H1 (cell line): ENCODE data around the gene ZNF177. TPM values are rescaled to one million over a fixed set of nuclear protein-coding genes. Genes with fewer than 3 reads are reported as not detected.

Experiments used
- CTCF ChIA-PET: fragments of 300-600 bp; sonication (Branson Sonifier 250); formaldehyde crosslinking; loops from one replicate; lab custom pipeline; 2021; ENCODE audit not compliant: partially characterized antibody; lab: Charles Lee
- POLR2A ChIA-PET: fragments of 300-600 bp; sonication (Branson Sonifier 250); formaldehyde crosslinking; loops from one replicate; lab custom pipeline; 2021; ENCODE audit warnings: inconsistent platforms; ENCODE audit not compliant: partially characterized antibody; lab: Charles Lee
- DNase-seq, 2 experiments: peaks; one replicate each; pipeline versions ENCODE4 v3.0.0 to v3.0.0-alpha.2; 2010 to 2022; ENCODE audit warnings: low spot score in 2 of 2, low read depth in 1 of 2, mixed read lengths in 1 of 2
- FAIRE-seq: peaks from 2 replicates; lab custom pipeline; 2011; peaks lifted over from hg19 to GRCh38; lab: Jason Lieb, UNC
- H2AFZ ChIP-seq: 2 replicates; pipeline ENCODE4 v1.8.1; 2012; ENCODE audit warnings: low read length, inconsistent platforms
- H2AK5ac ChIP-seq: 2 replicates; pipeline ENCODE4 v1.6.1; 2013; ENCODE audit warnings: low read depth, low read length
- H2BK120ac ChIP-seq: replicated peaks from 2 replicates; pipeline ENCODE3; 2013; ENCODE audit warnings: low read depth, low read length, inconsistent platforms
- H2BK12ac ChIP-seq: 2 replicates; pipeline ENCODE4 v1.6.1; 2013; ENCODE audit warnings: low read depth, low read length
- H2BK15ac ChIP-seq: 2 replicates; pipeline ENCODE4 v1.6.1; 2013; ENCODE audit warnings: low read length
- H2BK20ac ChIP-seq: 2 replicates; pipeline ENCODE4 v1.6.1; 2013; ENCODE audit warnings: low read length
- H2BK5ac ChIP-seq: 2 replicates; pipeline ENCODE4 v1.6.1; 2013; ENCODE audit warnings: low read depth, low read length
- H3K14ac ChIP-seq: 2 replicates; pipeline ENCODE4 v1.6.1; 2013; ENCODE audit warnings: inconsistent platforms; ENCODE audit not compliant: insufficient read length
- H3K18ac ChIP-seq: 2 replicates; pipeline ENCODE4 v1.6.1; 2013; ENCODE audit warnings: low read length; ENCODE audit errors: extremely low read depth
- H3K23ac ChIP-seq: 2 replicates; pipeline ENCODE4 v1.6.1; 2013; ENCODE audit warnings: inconsistent platforms; ENCODE audit not compliant: insufficient read length
- H3K23me2 ChIP-seq: 2 replicates; pipeline ENCODE4 v1.6.1; 2013; ENCODE audit warnings: low read depth, low read length
- H3K27ac ChIP-seq: 2 replicates; pipeline ENCODE4 v1.6.1; 2011; ENCODE audit warnings: low read depth, low read length, inconsistent platforms
- H3K27me3 ChIP-seq, 4 experiments: replicated peaks in 1 of 4; 1 replicate in 1 of 4; 2 replicates in 3 of 4; pipeline versions ENCODE4 v1.6.1 to v1.8.1; 2011 to 2013; ENCODE audit warnings: low read length in 3 of 4, mild to moderate bottlenecking in 3 of 4, inconsistent platforms in 2 of 4, mixed read lengths in 2 of 4, moderate library complexity in 1 of 4; ENCODE audit not compliant: control insufficient read depth in 3 of 4, insufficient read depth in 3 of 4; ENCODE audit errors: extremely low read depth in 1 of 4
- H3K36me3 ChIP-seq, 4 experiments: 2 replicates each; pipeline versions ENCODE4 v1.6.1 to v1.8.1; 2011 to 2013; ENCODE audit warnings: mild to moderate bottlenecking in 4 of 4, low read length in 3 of 4, moderate library complexity in 2 of 4, control low read depth in 1 of 4, inconsistent platforms in 1 of 4; ENCODE audit not compliant: insufficient read depth in 4 of 4, control insufficient read depth in 2 of 4
- H3K4ac ChIP-seq: replicated peaks from 2 replicates; pipeline ENCODE3; 2013; ENCODE audit warnings: low read length, low read depth, mixed read lengths, inconsistent platforms; ENCODE audit not compliant: insufficient read length
- H3K4me1 ChIP-seq, 4 experiments: replicated peaks in 1 of 4; 1 replicate in 1 of 4; 2 replicates in 3 of 4; pipeline versions ENCODE4 v1.6.1 to v1.8.1; 2011 to 2013; ENCODE audit warnings: low read length in 3 of 4, inconsistent platforms in 2 of 4, mixed read lengths in 1 of 4; ENCODE audit not compliant: insufficient read depth in 4 of 4, control insufficient read depth in 3 of 4
- H3K4me2 ChIP-seq, 2 experiments: 2 replicates each; pipeline versions ENCODE4 v1.6.1 to v1.8.1; 2011 to 2013; ENCODE audit warnings: low read depth in 2 of 2, low read length in 2 of 2, control low read depth in 1 of 2, inconsistent platforms in 1 of 2, mild to moderate bottlenecking in 1 of 2; ENCODE audit not compliant: insufficient read depth in 1 of 2
- H3K4me3 ChIP-seq, 4 experiments: fragments of 200-600, 300-600 bp in 1 of 4; sonication (generic), shearing (Covaris generic), sonication (Bioruptor Twin) in 1 of 4; 2 replicates each; pipeline versions ENCODE4 v1.5.1 to v1.8.1; 2011 to 2016; ENCODE audit warnings: low read length in 4 of 4, low read depth in 3 of 4, control low read depth in 2 of 4, inconsistent platforms in 2 of 4, mild to moderate bottlenecking in 2 of 4, mixed read lengths in 1 of 4, moderate library complexity in 1 of 4; ENCODE audit not compliant: insufficient read depth in 2 of 4; ENCODE audit errors: extremely low read depth in 1 of 4
- H3K56ac ChIP-seq: replicated peaks from 2 replicates; pipeline ENCODE3; 2013; ENCODE audit warnings: low read depth, mild to moderate bottlenecking, mixed read lengths, low read length, inconsistent platforms; ENCODE audit not compliant: insufficient read length
- H3K79me1 ChIP-seq: 2 replicates; pipeline ENCODE4 v1.6.1; 2013; ENCODE audit warnings: low read depth, low read length, control low read depth
- H3K79me2 ChIP-seq, 2 experiments: 2 replicates each; pipeline versions ENCODE4 v1.6.1 to v1.8.1; 2012 to 2013; ENCODE audit warnings: low read length in 2 of 2, mild to moderate bottlenecking in 2 of 2, inconsistent platforms in 1 of 2; ENCODE audit not compliant: insufficient read depth in 2 of 2, control insufficient read depth in 1 of 2
- H3K9ac ChIP-seq, 4 experiments: replicated peaks in 1 of 4; 1 replicate in 1 of 4; 2 replicates in 3 of 4; pipeline versions ENCODE4 v1.6.1 to v1.8.1; 2011 to 2013; ENCODE audit warnings: low read depth in 3 of 4, low read length in 3 of 4, control low read depth in 2 of 4, mild to moderate bottlenecking in 2 of 4, moderate library complexity in 2 of 4, inconsistent platforms in 1 of 4; ENCODE audit errors: extremely low read depth in 1 of 4
- H3K9me3 ChIP-seq, 2 experiments: 2 replicates each; pipeline versions ENCODE4 v1.6.1 to v1.8.1; 2012 to 2013; ENCODE audit warnings: mild to moderate bottlenecking in 2 of 2, moderate library complexity in 2 of 2, control low read depth in 1 of 2, inconsistent platforms in 1 of 2, low read depth in 1 of 2, low read length in 1 of 2, mixed read lengths in 1 of 2; ENCODE audit not compliant: insufficient read depth in 2 of 2
- H4K20me1 ChIP-seq, 2 experiments: replicated peaks in 1 of 2; 2 replicates each; pipeline versions ENCODE3 to v1.8.1; 2011 to 2013; ENCODE audit warnings: inconsistent platforms in 2 of 2, low read length in 2 of 2, mild to moderate bottlenecking in 1 of 2; ENCODE audit not compliant: insufficient read depth in 2 of 2, control insufficient read depth in 1 of 2
- H4K5ac ChIP-seq: 2 replicates; pipeline ENCODE4 v1.6.1; 2013; ENCODE audit warnings: low read length, low read depth, mixed read lengths, inconsistent platforms; ENCODE audit not compliant: insufficient read length
- H4K8ac ChIP-seq: 2 replicates; pipeline ENCODE4 v1.8.0; 2013; ENCODE audit warnings: mild to moderate bottlenecking, moderate library complexity, low read length, inconsistent platforms; ENCODE audit not compliant: insufficient read depth; ENCODE audit errors: extremely low read depth
- H4K91ac ChIP-seq: replicated peaks from 2 replicates; pipeline ENCODE3; 2013; ENCODE audit warnings: low read length, mixed read lengths, inconsistent platforms; ENCODE audit not compliant: insufficient read length
- BCL11A ChIP-seq, 2 experiments: IDR thresholded peaks; one replicate each; pipeline ENCODE4 v1.6.1; 2011; ENCODE audit warnings: low read depth in 2 of 2, low read length in 2 of 2, mild to moderate bottlenecking in 2 of 2
- CBX8 ChIP-seq: fragments of 300-800, 300-1000 bp; sonication (generic); IDR thresholded peaks from 2 replicates; pipeline ENCODE4 v1.7.1; 2016; ENCODE audit warnings: low read depth, low read length, borderline replicate concordance
- CHD1 ChIP-seq: IDR thresholded peaks from 2 replicates; pipeline ENCODE4 v1.6.1; 2012; ENCODE audit warnings: low read depth, low read length, improper control_type of control experiment
- CTCF ChIP-seq, 3 experiments: IDR thresholded peaks; 1 replicate in 2 of 3; 2 replicates in 1 of 3; pipeline versions ENCODE4 v1.5.1 to v1.6.1; 2011; ENCODE audit warnings: low read length in 3 of 3, mild to moderate bottlenecking in 3 of 3, inconsistent platforms in 2 of 3, low read depth in 1 of 3, moderate library complexity in 1 of 3; ENCODE audit not compliant: insufficient read depth in 1 of 3; ENCODE audit errors: control extremely low read depth in 1 of 3
- EZH2 ChIP-seq: fragments of 200-600 bp; sonication (generic); IDR thresholded peaks from 2 replicates; pipeline ENCODE4 v1.7.1; 2012; ENCODE audit warnings: low read depth, mild to moderate bottlenecking, moderate library complexity, low read length, inconsistent platforms; ENCODE audit not compliant: severe bottlenecking
- FOSL1 ChIP-seq: IDR thresholded peaks from 2 replicates; pipeline ENCODE4 v1.6.1; 2011; ENCODE audit warnings: mild to moderate bottlenecking, low read depth, low read length, moderate library complexity; ENCODE audit not compliant: insufficient read depth
- MAFK ChIP-seq: IDR thresholded peaks from 2 replicates; pipeline ENCODE4 v1.6.1; 2012; ENCODE audit warnings: low read depth, mild to moderate bottlenecking, improper control_type of control experiment, low read length
- RNF2 ChIP-seq: fragments of 200-900, 300-1000 bp; sonication (generic); IDR thresholded peaks from 2 replicates; pipeline ENCODE4 v1.7.1; 2016; ENCODE audit warnings: borderline replicate concordance, low read depth, mild to moderate bottlenecking, antibody characterized with exemption, low read length; ENCODE audit not compliant: poor library complexity, severe bottlenecking; ENCODE audit errors: missing control alignments
- RXRA ChIP-seq: IDR thresholded peaks from 2 replicates; pipeline ENCODE4 v1.6.1; 2011; ENCODE audit warnings: low read depth, mild to moderate bottlenecking, low read length, moderate library complexity; ENCODE audit not compliant: insufficient read depth
- SIRT6 ChIP-seq: IDR thresholded peaks from one replicate; pipeline ENCODE4 v1.7.1; 2012; ENCODE audit warnings: low read length, inconsistent platforms
- SP2 ChIP-seq: IDR thresholded peaks from 2 replicates; pipeline ENCODE4 v1.6.1; 2012; ENCODE audit warnings: mild to moderate bottlenecking, low read length, inconsistent platforms
- WGBS, 2 experiments: shearing (Covaris generic) in 1 of 2; methylation state at CpG; one replicate each; pipeline versions ENCODE4 v1.1.6 to v1.1.7; 2013 to 2015; ENCODE audit warnings: low lambda C conversion rate in 2 of 2, mixed read lengths in 2 of 2, inconsistent platforms in 1 of 2, low coverage in 1 of 2, missing lambda C conversion rate in 1 of 2; ENCODE audit not compliant: insufficient replicate concordance in 2 of 2, insufficient coverage in 1 of 2, insufficient read length in 1 of 2; ENCODE audit errors: extremely low coverage in 1 of 2, missing lambda C conversion rate in 1 of 2; 5-methylcytosine and 5-hydroxymethylcytosine counted together
- polyA plus RNA-seq, 7 experiments: library from polyadenylated mRNA; depleted of rRNA in 3 of 7; stranded (reverse) in 5 of 7; unstranded in 2 of 7; fragments of >200 nt in 5 of 7; fragments of 200-250 nt in 2 of 7; gene quantifications; 1 replicate in 5 of 7; 2 replicates in 1 of 7; 4 replicates in 1 of 7; pipeline versions ENCODE4 v1.2.1 to v1.2.3, GENCODE V29; 2011 to 2013; ENCODE audit warnings: missing spikeins in 2 of 7, mixed read lengths in 2 of 7
- total RNA-seq: library from RNA; stranded (reverse); fragmentation: NEBNext Ultra II Directional; extraction: Animal tissue kit (Norgen Biotek cat#: 25700); gene quantifications from 2 replicates; pipeline ENCODE4 v1.2.1, GENCODE V29; 2021

ZNF177 gene
- total and polyA plus RNA-seq, 2 of the 8 experiments (the other 6 are each of a cell fraction or from before 2014, with no cell fraction given) = 3.1 to 5.9 TPM

DNA sequence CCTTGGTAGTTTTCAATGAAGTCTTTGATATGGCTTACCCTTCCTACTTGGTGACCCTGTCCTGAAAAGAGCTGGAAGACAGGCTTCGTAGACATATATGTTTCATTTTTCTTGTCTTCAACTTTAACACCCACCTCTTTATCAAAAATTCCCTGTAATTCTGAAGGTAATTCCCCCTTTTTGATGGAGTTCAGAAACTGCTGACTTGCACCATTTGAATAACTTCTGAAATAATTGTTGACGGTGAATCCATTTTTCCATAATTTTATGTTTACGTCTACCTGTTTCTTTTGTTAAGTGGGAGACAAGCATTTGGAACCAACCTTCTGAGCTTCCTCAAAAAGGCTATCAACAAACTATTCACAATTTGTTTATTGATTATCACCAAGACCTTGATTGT, 14.6 kb upstream of the ZNF177 start:
- DNase-seq (no peak), FAIRE-seq (no peak)
- no peaks in the 10 kb centered on the region for H3K23me2 ChIP-seq
- no peak overlapping the region for H4K5ac ChIP-seq
- H3K4me3 ChIP-seq = no peak overlapping the region
- H3K27me3 ChIP-seq = no peaks in the 10 kb centered on the region
- no peak overlapping the region for H3K23ac ChIP-seq
- no peak overlapping the region for H3K4ac ChIP-seq
- no peak overlapping the region for H2AFZ ChIP-seq
- H3K9me3 ChIP-seq = peaks cover 57 to 60% of the 10 kb centered on the region in 2 experiments
- CTCF ChIA-PET = no interaction called here
- H3K9ac ChIP-seq = no peak overlapping the region
- H3K27ac ChIP-seq = no peak overlapping the region
- H3K56ac ChIP-seq = no peak overlapping the region
- no peak overlapping the region for H3K4me2 ChIP-seq
- no peak overlapping the region for H2AK5ac ChIP-seq
- no peak overlapping the region for H4K91ac ChIP-seq
- H2BK120ac ChIP-seq = no peak overlapping the region
- no peaks in the 10 kb centered on the region for H3K4me1 ChIP-seq
- H4K8ac ChIP-seq = no peak overlapping the region
- peaks cover under 1 to 42% (median 9%) of the 10 kb centered on the region in 4 experiments; a peak in 7 of 8 replicates for H3K36me3 ChIP-seq
- H2BK15ac ChIP-seq = no peak overlapping the region
- POLR2A ChIA-PET = interaction anchor here (0.5 to 0.6 kb wide), 2 partner anchors 14 to 174 kb away, joined by 3 read pairs; no protein-coding TSS in a partner anchor
- 95% methylated on average over 3 of the region's 3 CpGs; no CpG with 5 or more reads in 1 of the 2 experiments for WGBS, 2 experiments
- H3K79me1 ChIP-seq = no peaks in the 10 kb centered on the region
- H2BK20ac ChIP-seq = no peak overlapping the region
- no peak overlapping the region for H2BK12ac ChIP-seq
- H3K79me2 ChIP-seq = no peaks in the 10 kb centered on the region
- no peak overlapping the region for H3K14ac ChIP-seq
- H4K20me1 ChIP-seq = no peaks in the 10 kb centered on the region
- no peak overlapping the region for H3K18ac ChIP-seq
- no peak overlapping the region for H2BK5ac ChIP-seq
- TF ChIP-seq FOSL1 (no peak), MAFK (no peak), SP2 (no peak), CBX8 (no peak), SIRT6 (no peak), CHD1 (no peak), BCL11A (IDR thresholded peaks at IDR 0.05; ENCODE audit: low read depth in 2 of 2, low read length in 2 of 2) (no peak), RNF2 (no peak), EZH2 (no peak), CTCF (IDR thresholded peaks at IDR 0.05; ENCODE audit: control extremely low read depth in 1 of 3, insufficient read depth in 1 of 3, low read depth in 1 of 3, low read length in 3 of 3) (no peak), RXRA (no peak)
